Fibroblast of peridontal ligament (primary cell): Measurements from ENCODE around the gene DAPK3.
A peak's percentile ranks its signal among the peaks of the same experiment; 100 is the strongest.
"Not testable (repeated sequence)": the region's sequence is repeated elsewhere in the genome, so short reads cannot be mapped to it uniquely, and the experiment has no call there.

Source experiments
- DNase-seq: peaks from one replicate; pipeline ENCODE4 v3.0.0-alpha.2; 2010; ENCODE audit errors: extremely low read depth

The DAPK3 gene

GRCh38 chr19:3954107-3954506, 16.8 kb downstream of the DAPK3 start:
- DNase-seq = no peak

DNA sequence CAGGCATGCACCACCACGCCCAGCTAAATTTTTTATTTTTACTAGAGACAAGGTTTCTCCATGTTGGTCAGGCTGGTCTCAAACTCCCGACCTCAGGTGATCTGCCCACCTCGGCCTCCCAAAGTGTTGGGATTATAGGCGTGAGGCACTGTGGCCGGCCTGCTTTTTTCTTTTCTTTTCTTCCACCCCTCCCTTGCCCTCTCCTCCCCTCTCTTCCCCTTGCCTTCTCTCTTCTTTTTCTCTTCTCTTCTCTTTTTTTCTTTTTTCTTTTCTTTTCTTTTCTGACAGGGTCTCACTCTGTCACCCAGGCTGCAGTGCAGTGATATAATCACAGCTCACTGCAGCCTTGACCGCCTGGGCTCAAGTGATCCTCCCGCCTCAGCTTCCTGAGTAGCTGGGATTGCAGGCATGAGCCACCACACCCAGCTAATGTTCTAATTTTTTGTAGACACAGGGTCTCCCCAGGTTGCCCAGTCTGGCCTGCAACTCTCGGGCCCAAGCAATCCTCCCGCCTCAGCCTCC, 18.1 kb downstream of the DAPK3 start:
- DNase-seq = not testable (repeated sequence)

GRCh38 chr19:3950871-3951861, 19.7 kb downstream of the DAPK3 start:
- DNase-seq = no peak

- no peak for DNase-seq
Measured at GRCh38 chr19:3949997-3950859, 20.7 kb downstream of the DAPK3 start.

DNA sequence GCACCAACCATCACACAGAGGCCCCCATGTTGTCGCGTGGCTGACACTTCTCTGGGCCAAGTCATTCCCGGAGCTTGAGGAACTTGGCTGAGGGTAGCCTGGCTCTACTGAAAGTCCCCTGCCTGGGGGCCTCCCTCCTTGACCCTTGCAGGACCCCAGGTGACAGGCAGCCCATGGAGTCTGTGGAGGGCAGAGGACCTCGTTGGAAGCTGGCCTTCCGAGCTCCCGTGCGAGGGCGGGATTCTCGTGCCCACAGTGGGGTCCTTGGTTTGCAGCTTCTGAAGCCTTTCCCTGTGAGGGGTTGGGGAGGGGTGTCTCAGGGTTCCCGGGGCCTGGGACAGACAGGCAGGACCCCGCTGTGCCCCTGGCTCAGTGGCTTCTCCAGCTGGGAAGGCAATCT, 21.6 kb downstream of the DAPK3 start:
- DNase-seq = no peak

DNA sequence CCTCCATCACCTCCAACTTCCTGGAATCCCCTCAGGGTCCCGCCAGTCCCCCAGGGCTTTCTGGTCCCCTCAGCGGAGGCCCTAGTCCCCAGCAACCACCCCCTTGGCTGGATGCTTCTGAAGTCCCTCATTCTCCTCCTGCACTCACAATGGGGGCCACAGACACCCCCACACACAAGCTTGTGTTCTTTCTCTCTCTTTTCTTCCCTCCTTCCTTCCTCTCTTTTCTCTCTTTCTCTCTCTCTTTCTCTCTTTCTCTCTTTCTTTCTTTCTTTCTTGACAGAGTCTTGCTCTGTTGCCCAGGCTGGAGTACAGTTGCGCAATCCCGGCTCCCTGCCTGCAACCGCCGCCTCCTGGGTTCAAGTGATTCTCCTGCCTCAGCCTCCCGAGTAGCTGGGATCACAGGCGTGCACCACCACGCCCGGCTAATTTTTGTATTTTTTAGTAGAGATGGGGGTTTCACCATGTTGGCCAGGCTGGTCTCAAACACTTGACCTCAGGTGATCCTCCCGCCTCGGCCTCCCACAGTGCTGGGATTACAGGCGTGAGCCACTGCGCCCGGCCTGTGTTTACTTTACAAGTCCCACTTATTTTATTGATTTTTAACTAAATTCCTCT, 23.5 kb downstream of the DAPK3 start:
- DNase-seq = not testable (repeated sequence)

DNA sequence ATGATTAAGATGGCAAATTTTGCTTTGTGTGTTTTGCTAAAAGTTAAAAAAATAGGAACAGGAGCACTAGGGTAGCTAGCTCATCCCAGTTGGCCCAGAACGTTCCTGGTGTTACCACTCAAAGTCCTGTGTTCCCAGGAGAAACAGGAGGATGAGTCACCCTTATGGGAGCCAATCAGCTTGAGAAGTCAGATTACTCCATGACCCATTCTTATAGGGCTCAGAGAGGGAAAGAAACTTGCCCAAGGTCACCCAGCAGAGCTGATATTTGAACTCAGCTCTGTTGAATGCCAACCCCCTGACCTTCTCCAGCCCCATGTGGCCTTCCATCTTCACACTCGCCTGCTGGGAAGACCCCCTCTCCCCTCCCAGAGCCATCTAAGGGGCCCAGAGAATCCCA, 25.1 kb downstream of the DAPK3 start:
- peak; percentile 47 for DNase-seq

GRCh38 chr19:3944018-3944721, 26.7 kb downstream of the DAPK3 start:
- no peak for DNase-seq

DNA sequence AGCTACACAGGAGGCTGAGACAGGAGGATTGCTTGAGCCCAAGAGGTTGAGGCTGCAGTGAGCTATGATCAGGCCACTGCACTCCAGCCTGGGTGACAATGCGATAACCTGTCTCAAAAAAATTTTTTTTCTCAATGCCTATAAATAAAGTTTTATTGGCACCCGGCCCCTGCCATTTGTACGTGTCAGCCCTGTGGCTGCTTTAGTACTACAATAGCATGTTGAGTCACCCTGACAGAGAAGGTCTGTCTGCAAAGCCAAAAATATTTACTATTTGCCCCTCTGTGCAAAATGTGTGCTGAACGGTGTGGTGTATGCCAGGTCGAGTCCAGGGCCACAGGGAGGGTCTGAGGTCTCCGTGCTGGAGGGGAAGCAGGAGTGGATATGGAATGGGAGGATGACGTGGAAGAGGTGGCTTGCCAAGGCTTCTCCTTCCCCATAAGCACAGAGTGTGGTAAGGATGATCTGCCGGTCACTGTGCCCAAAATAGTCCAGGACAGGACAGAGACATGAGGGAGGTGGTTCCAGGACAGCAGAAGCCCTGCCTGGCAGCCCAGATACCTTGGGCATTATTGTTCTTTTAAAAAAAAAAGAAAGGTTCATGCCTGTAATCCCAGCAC, 28.0 kb downstream of the DAPK3 start:
- no peak for DNase-seq

GRCh38 chr19:3938300-3938950, 32.5 kb downstream of the DAPK3 start:
- not testable (repeated sequence) for DNase-seq

GRCh38 chr19:3936506-3937442, 34.1 kb downstream of the DAPK3 start:
- DNase-seq = no peak

DNA sequence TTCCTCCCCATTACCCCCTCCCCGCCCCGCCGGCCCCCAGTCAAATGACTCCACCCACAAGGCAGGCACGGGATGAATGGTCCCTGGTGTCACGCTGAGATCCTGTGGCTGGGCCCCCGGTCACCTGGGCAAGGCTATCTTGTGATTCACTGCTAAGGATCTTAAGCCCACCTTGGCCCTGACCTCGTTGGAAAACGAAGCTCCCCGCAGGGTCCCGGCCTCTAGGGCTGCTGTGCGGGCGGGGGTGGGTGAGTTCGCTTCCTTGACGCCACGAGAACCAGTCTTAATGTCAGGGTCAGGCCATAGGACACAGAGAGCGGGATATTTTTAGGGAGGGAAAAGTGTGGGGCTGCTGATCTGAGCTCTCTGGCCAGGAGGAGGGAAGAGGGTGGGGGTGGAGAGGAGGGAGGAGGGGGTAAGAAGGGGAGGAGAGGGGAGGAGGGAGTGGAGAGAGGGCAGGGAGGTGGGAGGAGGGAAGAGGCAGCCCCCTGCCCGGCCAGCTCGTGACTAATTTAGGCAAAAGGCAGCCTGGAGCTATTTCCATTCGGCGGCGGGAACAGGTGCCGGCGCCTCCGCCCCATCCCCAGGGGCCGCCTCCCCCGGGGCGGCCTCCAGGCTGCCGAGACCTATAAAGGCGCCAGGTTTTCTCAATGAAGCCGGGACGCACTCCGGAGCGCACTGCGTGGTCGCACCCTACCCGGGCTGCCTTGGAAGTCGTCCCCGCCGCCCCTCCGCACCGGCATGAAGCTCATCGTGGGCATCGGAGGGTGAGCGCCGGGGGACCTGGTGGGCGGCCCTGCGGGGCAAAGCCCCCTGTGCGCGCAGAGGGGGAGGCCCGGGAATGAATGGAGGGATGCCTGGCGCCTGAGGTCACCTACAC, 37.7 kb downstream of the DAPK3 start, which contains the start of gene NMRK2:
NMRK2 (plus strand) TSS at position 139 of the 880 bp plus-strand sequence; CDS start at position 742, 603 bp downstream.
- no peak for DNase-seq

DNA sequence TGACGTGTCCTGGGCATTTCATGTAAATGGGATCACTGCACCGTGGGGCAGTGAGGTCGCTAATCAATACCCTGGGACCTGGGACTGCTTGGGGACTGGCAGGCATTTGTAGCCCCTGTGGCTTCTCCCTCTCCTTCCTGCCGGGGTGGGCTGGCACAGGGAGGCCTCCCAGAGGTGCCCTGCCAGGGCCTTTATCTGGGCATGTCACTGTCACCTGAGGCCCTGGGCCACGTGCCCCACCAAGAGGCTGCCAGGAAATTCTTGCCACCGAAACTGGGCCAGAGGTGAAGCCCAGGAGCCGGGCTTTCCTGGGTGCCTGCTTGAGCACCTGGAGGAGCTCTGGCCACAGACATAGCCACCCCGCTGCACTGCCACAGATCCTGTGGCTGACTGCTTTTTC, 39.9 kb downstream of the DAPK3 start:
- DNase-seq = no peak

GRCh38 chr19:3923912-3924311, 47.0 kb downstream of the DAPK3 start:
- no peak for DNase-seq

DNA sequence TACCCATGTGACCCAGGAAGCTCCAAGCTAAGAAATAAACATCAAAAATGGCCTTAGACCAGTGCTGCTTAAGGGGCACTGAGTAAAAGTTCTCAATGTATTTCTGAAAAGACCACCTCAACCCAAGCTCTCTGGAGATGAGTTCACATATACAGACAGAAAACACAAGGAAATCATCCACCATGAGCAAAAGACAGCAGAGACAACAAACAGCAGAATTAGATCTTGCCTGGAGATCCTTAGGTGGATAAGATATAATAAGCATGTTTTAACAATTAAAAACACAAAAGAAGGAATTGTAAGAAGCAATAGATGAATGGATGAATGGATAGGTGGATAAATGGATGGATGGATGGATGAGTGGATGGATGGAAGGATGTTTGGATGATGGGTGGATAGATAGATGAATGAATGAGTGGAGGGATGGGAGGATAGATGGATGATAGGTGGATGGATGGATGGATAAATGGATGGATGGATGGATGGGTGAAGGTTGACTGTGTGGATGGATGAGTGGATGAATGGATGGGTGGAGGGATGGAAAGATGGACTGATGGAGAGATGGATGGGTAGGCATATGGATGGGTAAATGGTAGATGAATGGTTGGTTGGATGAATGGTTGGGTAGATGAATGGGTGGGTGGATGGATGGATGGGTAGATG, 47.7 kb downstream of the DAPK3 start:
- DNase-seq = no peak

DNA sequence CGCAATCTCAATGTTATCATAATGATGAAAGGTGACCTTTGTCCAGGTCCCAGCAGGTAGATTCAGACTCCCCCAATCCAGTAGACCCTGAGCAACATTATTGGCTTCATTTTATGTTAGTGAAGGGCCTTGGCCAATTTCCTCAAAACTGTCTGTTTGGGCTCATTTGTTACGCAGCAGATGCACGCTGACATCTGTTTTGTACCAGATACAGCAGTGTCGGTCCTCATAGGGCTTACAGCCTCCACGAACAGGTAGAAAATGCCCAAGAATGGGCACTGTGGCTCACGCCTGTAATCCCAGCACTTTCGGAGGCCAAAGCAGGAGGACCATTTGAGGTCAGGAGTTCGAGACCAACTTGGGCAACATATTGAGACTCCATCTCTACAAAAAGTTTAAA, 51.1 kb downstream of the DAPK3 start:
- no peak for DNase-seq

DNA sequence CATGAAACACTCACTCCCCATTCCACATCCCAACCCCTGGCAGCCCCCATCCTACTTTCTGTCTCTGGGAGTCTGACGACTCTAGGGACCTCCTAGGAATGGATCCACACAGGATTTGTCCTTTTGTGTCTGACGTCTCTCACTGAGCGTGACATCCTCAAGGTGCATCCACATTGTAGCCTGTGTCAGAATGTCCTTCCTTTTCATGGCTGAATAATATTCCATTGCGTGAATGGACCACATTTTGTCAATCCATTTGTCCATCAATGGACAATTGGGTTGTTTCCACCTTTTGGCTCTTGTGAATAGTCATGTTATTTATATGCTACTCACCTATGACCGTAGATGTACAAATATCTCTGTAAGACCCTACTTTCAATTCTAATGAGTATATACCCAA, 54.9 kb downstream of the DAPK3 start:
- no peak for DNase-seq
